Pancreas (tissue), 10 donors: ENCODE data around the gene ROR1. TPM values are rescaled to one million over a fixed set of nuclear protein-coding genes. Genes with fewer than 3 reads are reported as not detected.

Experiments
- ATAC-seq, 4 donors: fragments of 200-7000 bp; cut with Tn5 transposase; one replicate each; pipeline versions ENCODE4 v1.8.0 to v1.9.1; 2020; ENCODE audit warnings: mild to moderate bottlenecking in 4 of 4, moderate library complexity in 4 of 4
- DNase-seq, 6 donors: peaks; one replicate each; pipeline ENCODE4 v3.0.0-alpha.2; 2020
- FAIRE-seq: peaks from 2 replicates; lab custom pipeline; 2012; peaks lifted over from hg19 to GRCh38; lab: Jason Lieb, UNC
- H3K27ac ChIP-seq, 4 donors: fragments of 200-600 bp; sonication (generic); 1 replicate in 3 of 4; 2 replicates in 1 of 4; pipeline versions ENCODE4 v1.5.0 to v1.8.0; 2020
- H3K27me3 ChIP-seq, 4 donors: fragments of 200-600 bp; one replicate each; pipeline ENCODE4 v1.8.0; 2021
- H3K36me3 ChIP-seq, 3 donors: fragments of 200-600 bp; sonication (generic) in 1 of 3; one replicate each; pipeline versions ENCODE4 v1.5.0 to v1.8.0; 2020 to 2021
- H3K4me1 ChIP-seq, 3 donors: fragments of 200-600 bp; one replicate each; pipeline ENCODE4 v1.8.0; 2021
- H3K4me3 ChIP-seq, 4 donors: fragments of 200-600 bp; sonication (generic) in 2 of 4; one replicate each; pipeline versions ENCODE4 v1.5.0 to v1.8.0; 2020 to 2021
- H3K9me3 ChIP-seq, 4 donors: fragments of 200-600 bp; one replicate each; pipeline ENCODE4 v1.8.0; 2021
- CTCF ChIP-seq, 4 donors: fragments of 200-600 bp; sonication (generic) in 3 of 4; IDR thresholded peaks; one replicate each; pipeline versions ENCODE4 v1.5.0 to v1.8.0; 2021; ENCODE audit warnings: antibody characterized with exemption in 4 of 4
- WGBS, 2 donors: extraction: QIAGEN DNeasy Blood & Tissue Kit; methylation state at CpG; one replicate each; pipeline ENCODE4 v1.1.7; 2013; 5-methylcytosine and 5-hydroxymethylcytosine counted together
- intact Hi-C, 3 donors: fragments of 100-400 bp; cut with DNase I; formaldehyde crosslinking; loops; one replicate each; pipeline versions ENCODE4 v1.11.1 to v1.14.2; 2022
- polyA plus RNA-seq, 2 donors: library from polyadenylated mRNA; stranded (reverse); fragments of 200-250 nt; gene quantifications; one replicate each; pipeline ENCODE4 v1.2.3, GENCODE V29; 2013
- total RNA-seq, 6 donors: library from RNA; stranded (reverse); fragmentation: NEBNext Ultra II Directional in 4 of 6; extraction: Animal tissue kit (Norgen Biotek cat#: 25700) in 4 of 6; gene quantifications; one replicate each; pipeline versions ENCODE4 v1.2.1 to v1.2.4, GENCODE V29; 2021 to 2023
- donor health status: healthy with polysubstance abuse.
- donor health status: DM: no; HTN: no; CAD: no; lungs with moderate emphysema.
- donor health status: DM: no; HTN: no; CAD: no.
- donor health status: control.
- donor health status: control.
- donor health status: Bipolar disorder and iron deficiency.
- donor health status: DM: yes; HTN: yes; CAD: no.
- donor health status: DM: no; HTN: no; CAD: no.
- donor health status: DM: no; HTN: no; CAD: no.
- donor health status: DM: yes; HTN: yes; CAD: no.

The ROR1 gene
- total and polyA plus RNA-seq, 8 donors = 1.3 to 18.5 (median 7.3) TPM

- FAIRE-seq = no peak
- 96 to 98% methylated on average over 1 of the region's 1 CpG for WGBS, 2 donors
- DNase-seq = no peak
- ATAC-seq = no peak
- H3K36me3 ChIP-seq = no peaks in the 10 kb centered on the region
- H3K9me3 ChIP-seq = no peaks in the 10 kb centered on the region
- intact Hi-C loops = no loop called here
- H3K27ac ChIP-seq = no peak overlapping the region
- peaks cover 0 to 10% (median 9%) of the 10 kb centered on the region in 3 donors for H3K4me1 ChIP-seq
- TF ChIP-seq CTCF (IDR thresholded peaks at IDR 0.05) = no peak
- H3K4me3 ChIP-seq = no peak overlapping the region
- no peaks in the 10 kb centered on the region for H3K27me3 ChIP-seq
Measured at GRCh38 chr1:63880958-63881576, 107.2 kb downstream of the ROR1 start.

GRCh38 chr1:63882048-63882704 is 108.4 kb downstream of the ROR1 start:
- 92 to 94% methylated on average over 4 of the region's 4 CpGs for WGBS, 2 donors
- Histone ChIP-seq H3K27ac (no peak overlapping the region), H3K4me1 (peaks cover 0 to 10% (median 8%) of the 10 kb centered on the region in 3 donors), H3K4me3 (no peak overlapping the region), H3K36me3 (no peaks in the 10 kb centered on the region), H3K27me3 (no peaks in the 10 kb centered on the region), H3K9me3 (no peaks in the 10 kb centered on the region)
- DNase-seq = no peak
- TF ChIP-seq CTCF (IDR thresholded peaks at IDR 0.05) = no peak
- ATAC-seq = no peak
- no peak for FAIRE-seq
- intact Hi-C loops = no loop called here

GRCh38 chr1:63883494-63884235 is 109.8 kb downstream of the ROR1 start:
- WGBS, 2 donors = 81 to 83% methylated on average over 6 of the region's 6 CpGs
- ATAC-seq (peak in 2 of 4 donors; percentile 13 to 34), FAIRE-seq (no peak), DNase-seq (no peak)
- TF ChIP-seq CTCF (IDR thresholded peaks at IDR 0.05) = no peak
- H3K27me3 ChIP-seq = no peaks in the 10 kb centered on the region
- peaks cover 0 to 10% (median 8%) of the 10 kb centered on the region in 3 donors for H3K4me1 ChIP-seq
- intact Hi-C loops = no loop called here
- H3K36me3 ChIP-seq = no peaks in the 10 kb centered on the region
- H3K27ac ChIP-seq = no peak overlapping the region
- no peak overlapping the region for H3K4me3 ChIP-seq
- no peaks in the 10 kb centered on the region for H3K9me3 ChIP-seq

- Histone ChIP-seq H3K27ac (no peak overlapping the region), H3K9me3 (no peaks in the 10 kb centered on the region), H3K4me3 (no peak overlapping the region), H3K36me3 (no peaks in the 10 kb centered on the region), H3K27me3 (no peaks in the 10 kb centered on the region), H3K4me1 (peaks cover 0 to 10% (median 8%) of the 10 kb centered on the region in 3 donors)
- intact Hi-C loops = no loop called here
- peak in 2 of 4 donors; percentile 14 to 22 for ATAC-seq
- no peak for FAIRE-seq
- TF ChIP-seq CTCF (IDR thresholded peaks at IDR 0.05) = no peak
- DNase-seq = no peak
- 49 to 70% methylated on average over 2 of the region's 2 CpGs for WGBS, 2 donors
Measured at GRCh38 chr1:63884486-63884885, 110.7 kb downstream of the ROR1 start.
